WI38 (cell line): Measurements from ENCODE around the gene SATB1.

Source experiments
- H3K4me3 ChIP-seq: 2 replicates; pipeline ENCODE4 v1.5.1; 2011; ENCODE audit warnings: low read depth, mild to moderate bottlenecking, control low read depth, low read length
- TF ChIP-seq, protein P1 (sequence below): IDR thresholded peaks from 2 replicates; pipeline ENCODE4 v1.5.1; 2012; ENCODE audit warnings: low read depth, mild to moderate bottlenecking, control low read depth, low read length

The SATB1 gene

DNA sequence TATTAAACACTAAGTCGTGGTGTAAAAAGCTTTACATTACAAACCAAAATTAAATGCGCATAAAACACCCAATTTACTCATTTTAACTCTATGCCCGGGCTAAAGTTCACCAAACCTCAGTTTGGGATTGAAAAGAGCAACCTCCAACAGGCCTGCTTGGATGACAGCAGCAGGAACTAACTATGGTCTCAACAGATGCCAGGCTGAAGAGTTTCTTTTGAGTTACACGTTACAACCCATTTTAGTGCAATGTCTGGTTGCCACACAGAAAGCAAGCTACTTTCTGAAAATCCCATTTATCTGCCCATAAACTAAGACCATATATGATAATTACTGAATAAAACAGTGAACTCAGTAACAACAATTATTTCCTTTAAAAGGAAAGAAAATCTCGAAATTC is 2.2 kb downstream of the SATB1 start:
- H3K4me3 ChIP-seq = no peak overlapping the region

DNA sequence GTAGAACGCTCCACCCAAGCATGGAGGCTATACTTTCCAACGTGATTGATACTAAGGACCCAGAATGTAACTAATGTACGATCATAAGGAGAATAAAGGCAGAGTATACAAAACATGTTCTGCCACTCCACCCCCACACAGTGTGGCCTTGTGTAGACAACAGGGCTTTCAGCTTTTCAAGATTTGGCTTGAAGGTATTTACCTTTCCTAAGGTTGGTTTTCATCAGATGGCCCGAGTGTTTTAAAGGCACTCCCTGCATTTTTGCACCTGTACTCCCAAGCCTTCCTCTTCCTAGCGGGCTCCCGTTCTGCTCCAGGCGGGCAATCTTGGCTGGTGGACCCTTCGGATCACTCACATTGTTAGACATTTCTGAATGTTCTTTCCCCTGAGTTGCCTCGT is 4.6 kb downstream of the SATB1 start:
- no peak overlapping the region for H3K4me3 ChIP-seq
- TF ChIP-seq, protein P1, sequence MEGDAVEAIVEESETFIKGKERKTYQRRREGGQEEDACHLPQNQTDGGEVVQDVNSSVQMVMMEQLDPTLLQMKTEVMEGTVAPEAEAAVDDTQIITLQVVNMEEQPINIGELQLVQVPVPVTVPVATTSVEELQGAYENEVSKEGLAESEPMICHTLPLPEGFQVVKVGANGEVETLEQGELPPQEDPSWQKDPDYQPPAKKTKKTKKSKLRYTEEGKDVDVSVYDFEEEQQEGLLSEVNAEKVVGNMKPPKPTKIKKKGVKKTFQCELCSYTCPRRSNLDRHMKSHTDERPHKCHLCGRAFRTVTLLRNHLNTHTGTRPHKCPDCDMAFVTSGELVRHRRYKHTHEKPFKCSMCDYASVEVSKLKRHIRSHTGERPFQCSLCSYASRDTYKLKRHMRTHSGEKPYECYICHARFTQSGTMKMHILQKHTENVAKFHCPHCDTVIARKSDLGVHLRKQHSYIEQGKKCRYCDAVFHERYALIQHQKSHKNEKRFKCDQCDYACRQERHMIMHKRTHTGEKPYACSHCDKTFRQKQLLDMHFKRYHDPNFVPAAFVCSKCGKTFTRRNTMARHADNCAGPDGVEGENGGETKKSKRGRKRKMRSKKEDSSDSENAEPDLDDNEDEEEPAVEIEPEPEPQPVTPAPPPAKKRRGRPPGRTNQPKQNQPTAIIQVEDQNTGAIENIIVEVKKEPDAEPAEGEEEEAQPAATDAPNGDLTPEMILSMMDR = no peak

More for the DNA sequence above, 2.2 kb downstream of the SATB1 start:
- TF ChIP-seq, protein P1 = no peak

DNA sequence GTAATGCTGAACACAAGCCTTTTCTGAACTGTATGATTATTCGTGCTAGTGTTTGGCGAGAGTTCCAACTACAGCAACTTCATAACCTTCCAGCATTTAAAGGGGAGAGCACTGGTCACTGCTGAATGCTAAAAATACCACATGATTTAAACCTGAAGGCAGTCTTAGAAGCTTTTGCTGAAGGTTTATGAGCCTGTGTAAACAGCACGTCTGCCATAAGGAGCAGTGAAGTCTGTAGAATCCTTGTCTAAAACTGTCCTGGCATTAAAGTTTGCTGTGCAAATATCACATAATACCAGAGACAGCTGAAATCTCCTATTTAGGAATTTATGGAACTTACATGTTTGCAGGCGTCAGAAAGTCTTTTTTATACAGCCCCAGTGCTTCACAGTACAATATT is 5.9 kb downstream of the SATB1 start:
- H3K4me3 ChIP-seq = no peak overlapping the region
- TF ChIP-seq, protein P1 = no peak

DNA sequence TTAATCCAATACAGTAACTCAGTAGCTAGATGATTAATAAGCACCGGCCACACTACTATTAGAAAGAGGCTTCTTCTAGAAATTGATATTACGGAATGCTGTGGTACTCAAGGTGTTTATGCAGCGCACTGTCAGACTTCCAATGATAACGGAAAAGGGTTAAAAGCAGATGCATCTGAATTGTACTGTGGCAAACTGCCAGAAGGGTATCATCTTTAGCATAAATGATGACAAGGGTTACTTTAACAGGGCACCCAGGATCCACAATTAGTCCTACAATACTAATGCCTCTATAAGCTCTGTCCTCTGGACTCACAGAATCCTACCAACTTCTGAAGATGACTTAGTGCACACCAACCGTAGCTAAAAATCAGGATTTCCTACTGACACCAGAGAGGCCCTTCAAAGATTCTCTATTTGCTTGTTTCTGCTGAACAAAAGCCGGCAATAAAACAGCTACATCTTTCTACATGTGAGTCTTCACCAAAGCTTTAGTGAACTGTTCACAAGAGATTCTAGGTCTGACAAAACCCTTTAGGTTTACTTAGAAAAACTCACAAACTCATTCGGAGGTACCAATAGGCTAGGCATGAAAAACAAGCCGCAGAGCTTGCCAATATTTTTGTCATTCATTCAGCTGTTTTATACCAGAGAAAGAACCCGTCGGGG is 7.1 kb downstream of the SATB1 start:
- H3K4me3 ChIP-seq = no peak overlapping the region
- TF ChIP-seq, protein P1 = no peak

DNA sequence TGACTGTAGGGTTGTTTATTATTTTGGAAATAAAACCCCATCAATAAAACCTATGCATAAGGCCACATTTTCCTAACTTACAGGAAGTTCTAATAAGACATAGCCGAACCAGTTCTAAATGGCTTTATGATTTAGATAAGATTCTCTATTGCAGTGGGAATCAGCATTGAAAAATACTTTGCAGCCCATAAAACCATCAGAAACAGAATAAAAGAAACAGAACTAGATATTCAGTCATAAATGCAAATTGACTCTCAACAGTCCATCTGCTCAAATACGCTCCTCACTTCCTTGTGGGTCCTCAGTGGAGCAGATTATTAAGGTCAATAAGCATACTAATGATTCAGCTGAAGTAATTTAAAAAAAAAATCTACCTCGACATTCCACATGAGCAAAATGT is 8.8 kb downstream of the SATB1 start:
- TF ChIP-seq, protein P1 = no peak
- H3K4me3 ChIP-seq = no peak overlapping the region

DNA sequence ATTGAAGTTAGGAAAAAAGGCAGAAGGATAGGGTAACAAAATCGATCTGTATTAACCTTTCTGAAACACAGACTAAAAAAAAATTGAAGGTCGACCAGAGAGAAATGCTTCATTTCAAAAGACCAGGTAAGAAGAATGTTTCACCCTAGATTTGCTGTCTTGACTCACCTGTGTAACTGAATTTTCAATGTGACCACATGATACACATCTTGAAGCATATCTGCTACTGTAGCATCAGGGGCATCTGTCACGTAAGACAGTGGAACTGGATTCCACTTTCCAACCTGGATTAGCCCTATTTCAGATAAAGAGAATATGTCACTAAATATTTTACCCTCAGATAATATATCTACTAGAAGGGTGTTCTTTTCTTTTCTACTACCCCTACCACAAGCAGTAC is 9.3 kb downstream of the SATB1 start:
- no peak overlapping the region for H3K4me3 ChIP-seq
- TF ChIP-seq, protein P1 = no peak

DNA sequence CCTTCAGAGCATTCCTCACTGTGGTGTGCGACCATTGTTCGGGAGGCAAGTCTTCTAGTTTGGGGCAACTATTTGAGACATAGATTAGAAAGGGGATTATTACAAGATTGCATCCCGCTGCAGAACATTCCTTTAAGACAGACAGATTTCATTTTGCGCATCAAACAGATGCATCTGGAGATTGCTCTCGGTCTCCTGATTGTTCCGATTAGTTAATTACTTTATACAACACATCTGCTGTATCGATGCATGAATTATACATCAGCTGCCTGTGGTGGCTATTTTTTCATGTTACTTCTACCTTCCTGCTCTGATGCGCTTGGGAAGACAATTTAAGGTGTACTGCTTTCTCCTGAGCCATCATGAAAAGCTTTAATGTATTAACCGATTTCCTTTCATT is 10.0 kb downstream of the SATB1 start:
- H3K4me3 ChIP-seq = no peak overlapping the region
- TF ChIP-seq, protein P1 = no peak
